GM12892 (cell line): ENCODE results near the gene EVA1C.
"Not testable (repeated sequence)": the region's sequence is repeated elsewhere in the genome, so short reads cannot be mapped to it uniquely, and the experiment has no call there.

Source experiments
- POLR2A ChIP-seq: IDR thresholded peaks from 2 replicates; pipeline ENCODE4 v1.6.1; 2011; ENCODE audit warnings: low read depth, low read length, control low read depth
- POLR2AphosphoS5 ChIP-seq: IDR thresholded peaks from 2 replicates; pipeline ENCODE4 v1.6.1; 2011; ENCODE audit warnings: low read depth, low read length, control low read depth

- not testable (repeated sequence) for TF ChIP-seq POLR2A, POLR2AphosphoS5
Measured at GRCh38 chr21:32446440-32446839, 33.9 kb downstream of the EVA1C start.
